ENCODE data around the gene GFOD1.

The GFOD1 gene

DNA sequence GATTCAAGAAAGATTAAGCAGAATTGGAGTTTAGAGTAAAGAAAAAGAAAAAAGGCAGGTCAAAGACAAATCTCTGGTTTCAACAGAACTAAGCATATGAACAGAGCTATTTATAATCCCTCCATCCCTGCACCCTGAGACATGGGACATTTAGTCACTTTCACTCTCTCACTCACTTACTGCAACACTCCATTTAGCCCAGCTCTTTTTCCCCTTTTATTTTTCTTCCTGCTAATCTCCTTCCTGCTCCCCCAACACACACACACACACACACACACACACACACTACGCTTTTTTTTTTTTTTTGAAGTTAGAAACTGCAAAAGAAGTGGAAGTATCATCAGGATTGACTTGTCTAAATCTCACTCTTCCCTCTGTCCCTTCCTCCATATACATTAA lies 113.9 kb downstream of the GFOD1 start:
- DNase-seq (ENCODE audit: low spot score) = no peak

GRCh38 chr6:13372688-13373487 lies 114.5 kb downstream of the GFOD1 start:
- no peak for DNase-seq (ENCODE audit: low spot score)

DNA sequence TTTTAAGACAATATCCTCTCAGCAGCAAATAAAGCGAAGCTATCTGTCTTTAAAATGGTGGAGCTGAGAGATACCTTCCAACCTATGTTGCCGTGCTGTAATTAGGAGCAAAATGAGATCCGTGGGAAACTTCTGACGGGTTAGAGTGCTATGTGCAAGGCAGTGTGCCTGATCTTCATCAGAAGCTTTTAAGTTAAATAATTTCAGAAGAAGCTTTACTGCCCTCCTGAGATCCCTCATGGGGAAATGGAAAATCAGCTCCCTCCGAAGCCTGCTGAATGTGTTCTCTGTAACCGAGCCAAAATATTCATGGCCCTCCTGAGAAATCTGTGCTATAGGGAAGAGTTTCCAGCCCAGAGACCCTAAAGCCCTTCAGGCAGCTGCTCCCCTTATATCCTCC lies 115.3 kb downstream of the GFOD1 start:
- no peak for DNase-seq (ENCODE audit: low spot score)

DNA sequence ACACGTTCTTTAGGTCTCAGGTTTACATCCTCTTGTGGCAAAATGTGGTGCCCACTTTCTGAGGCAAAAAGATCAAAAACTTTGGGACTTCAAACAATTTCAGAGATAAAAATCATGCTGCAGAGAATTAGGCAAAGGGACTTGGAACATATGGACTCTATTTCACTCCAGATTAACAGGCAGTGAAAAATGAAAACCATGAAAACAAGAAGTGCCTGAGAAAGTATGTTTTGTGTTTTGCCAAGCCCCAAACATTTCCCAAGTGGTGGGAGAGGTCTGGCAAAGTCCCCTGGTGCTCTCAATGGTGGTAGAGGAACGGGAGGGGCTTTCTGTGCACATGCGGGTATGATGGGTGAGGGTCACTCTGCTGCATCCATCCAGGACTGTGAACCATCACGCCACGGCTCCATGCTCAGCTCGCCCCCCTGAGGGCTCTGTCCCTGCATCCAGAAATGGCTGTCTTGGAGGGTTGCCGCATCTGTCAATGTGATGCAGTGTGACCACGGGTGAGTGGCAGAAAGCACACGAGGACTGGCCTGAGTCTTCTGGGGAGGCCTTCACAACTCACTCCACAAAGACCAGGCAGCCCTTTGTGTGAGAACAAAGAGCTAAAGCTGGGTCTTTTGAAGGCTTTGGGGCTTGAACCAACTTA lies 115.9 kb downstream of the GFOD1 start:
- DNase-seq (ENCODE audit: low spot score) = no peak

DNA sequence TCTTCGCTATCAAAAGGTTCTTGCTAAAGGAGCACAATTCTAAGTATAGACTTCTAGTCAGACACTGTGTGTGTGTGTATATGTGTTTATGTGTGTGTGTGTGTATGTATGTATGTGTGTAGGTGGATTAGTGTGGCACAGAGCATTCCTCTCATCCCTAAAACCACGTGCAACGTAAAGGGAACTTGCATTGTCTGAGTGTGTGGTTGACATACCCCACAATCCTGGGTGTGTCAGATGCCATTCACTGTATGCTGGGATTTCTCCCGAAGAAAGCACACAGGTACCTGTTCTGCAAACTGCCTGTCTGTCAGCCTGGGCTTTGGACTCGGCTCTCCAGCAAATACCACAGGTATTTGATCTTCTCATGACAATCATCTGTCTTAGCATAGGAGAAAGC lies 116.8 kb downstream of the GFOD1 start:
- no peak for DNase-seq (ENCODE audit: low spot score)

GRCh38 chr6:13369591-13369990 lies 117.8 kb downstream of the GFOD1 start:
- DNase-seq (ENCODE audit: low spot score) = no peak

GRCh38 chr6:13368731-13369115 lies 118.7 kb downstream of the GFOD1 start:
- DNase-seq (ENCODE audit: low spot score) = no peak

DNA sequence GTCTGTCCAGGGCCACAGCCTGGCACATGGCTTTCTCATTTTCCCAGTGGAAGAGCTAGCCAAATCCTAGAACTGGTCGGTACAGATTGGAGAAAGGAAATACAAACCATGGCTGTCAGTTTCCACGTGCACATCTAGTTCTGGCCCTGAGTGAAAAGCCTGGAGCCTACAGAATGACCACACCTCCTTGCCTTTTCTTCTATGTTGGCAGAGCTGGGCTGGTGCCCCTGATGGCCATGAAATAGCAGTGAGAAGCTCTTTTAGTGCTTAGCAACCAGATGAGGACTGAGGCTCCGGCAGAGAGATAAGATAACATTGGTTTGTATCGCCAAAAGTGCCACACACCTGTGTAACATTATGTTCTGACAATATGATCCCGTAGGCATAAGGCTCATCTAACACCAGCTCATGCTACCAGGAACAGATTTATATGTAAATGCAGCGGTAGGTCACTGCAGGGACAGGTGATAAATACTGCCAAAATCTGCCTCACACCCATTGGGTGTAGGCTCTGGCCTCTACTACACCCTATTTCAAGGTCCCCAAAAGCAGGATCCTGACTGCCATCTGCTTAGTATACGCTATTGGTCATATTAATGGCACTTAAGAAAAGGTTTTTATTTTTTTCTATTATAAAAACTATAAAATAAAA lies 119.2 kb downstream of the GFOD1 start:
- no peak for DNase-seq (ENCODE audit: low spot score)

DNA sequence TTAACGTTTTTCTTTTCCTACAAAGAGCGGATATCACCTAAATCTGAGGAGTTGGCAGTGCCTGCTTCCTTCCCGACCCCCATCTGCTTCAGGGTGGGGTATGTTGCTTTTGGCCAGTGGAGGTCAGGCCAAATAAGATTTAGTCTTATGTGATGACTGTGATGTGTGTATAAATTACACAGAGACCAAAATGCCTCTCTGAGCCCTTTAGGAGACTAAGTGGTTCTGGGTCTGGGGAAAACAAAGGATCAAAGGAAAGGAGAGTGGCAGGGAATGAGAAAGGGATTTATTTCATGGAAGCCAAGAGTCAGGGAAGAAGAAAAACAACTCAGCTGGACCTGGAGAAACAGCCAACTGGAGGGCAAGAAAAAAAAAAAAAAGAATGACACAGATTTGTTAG lies 120.0 kb downstream of the GFOD1 start:
- no peak for DNase-seq (ENCODE audit: low spot score)

GRCh38 chr6:13365320-13365719 lies 122.1 kb downstream of the GFOD1 start:
- no peak for DNase-seq (ENCODE audit: low spot score)

DNA sequence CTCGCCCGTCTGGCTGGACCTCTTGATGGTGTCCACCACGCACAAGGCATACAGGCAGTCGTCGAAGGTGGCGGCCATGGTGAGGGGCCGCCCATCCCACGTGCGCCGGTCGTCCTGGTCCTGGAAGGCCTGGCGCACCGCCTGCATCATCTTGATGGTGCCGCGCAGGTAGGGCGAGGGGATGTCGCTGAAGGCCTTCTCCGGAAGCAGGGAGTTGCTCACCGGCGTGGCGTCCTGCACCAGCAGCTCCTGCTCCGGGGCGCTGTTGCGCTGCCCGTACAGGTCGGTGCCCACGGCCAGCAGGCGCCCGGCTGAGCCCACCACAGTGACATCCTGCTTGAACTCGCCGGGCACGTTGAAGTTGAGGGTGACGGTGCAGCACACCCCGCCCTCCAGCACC lies 122.6 kb downstream of the GFOD1 start:
- DNase-seq (ENCODE audit: low spot score) = no peak

DNA sequence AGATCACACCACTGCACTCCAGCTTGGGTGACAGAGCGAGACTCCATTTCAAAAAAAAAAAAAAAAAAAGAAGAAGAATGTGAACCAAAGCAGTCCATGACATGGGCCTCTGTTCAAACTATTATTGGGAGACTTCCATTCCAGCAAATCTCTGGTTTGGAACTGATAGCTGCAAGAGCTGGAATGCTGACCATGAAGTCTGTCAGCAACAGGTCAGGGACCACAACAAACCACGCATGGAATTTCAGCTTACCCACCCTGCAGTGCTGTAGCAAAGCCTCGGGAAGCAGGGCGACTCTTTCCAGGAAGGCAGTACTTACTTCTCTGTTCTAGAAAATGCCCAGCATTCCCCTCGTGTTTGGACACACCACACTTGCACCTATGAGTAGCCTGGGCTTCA lies 125.0 kb downstream of the GFOD1 start:
- DNase-seq (ENCODE audit: low spot score) = no peak

- no peak for DNase-seq (ENCODE audit: low spot score)
These were observed 126.5 kb downstream of the GFOD1 start for GRCh38 chr6:13360671-13361540.

DNA sequence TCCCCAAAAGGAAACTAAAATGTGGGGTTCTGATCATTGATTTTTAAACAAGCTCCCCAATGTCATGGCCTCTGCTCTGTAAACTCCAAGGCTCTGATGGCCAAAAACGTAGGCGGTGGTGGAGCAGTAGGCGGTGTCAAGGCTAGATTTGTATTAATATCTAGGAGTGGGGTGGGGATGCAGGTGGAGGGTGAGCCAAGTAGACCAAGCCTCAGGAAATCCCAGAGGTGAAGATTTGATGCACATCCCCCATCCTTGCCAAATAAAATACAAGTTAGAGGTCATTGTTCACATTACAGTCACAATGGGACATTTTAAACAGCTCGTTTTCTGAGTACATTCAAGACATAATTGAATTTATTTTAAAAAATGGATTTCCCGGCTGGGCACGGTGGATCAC lies 128.1 kb downstream of the GFOD1 start:
- no peak for DNase-seq (ENCODE audit: low spot score)

GRCh38 chr6:13358511-13358910 lies 128.9 kb downstream of the GFOD1 start:
- no peak for DNase-seq (ENCODE audit: low spot score)

DNA sequence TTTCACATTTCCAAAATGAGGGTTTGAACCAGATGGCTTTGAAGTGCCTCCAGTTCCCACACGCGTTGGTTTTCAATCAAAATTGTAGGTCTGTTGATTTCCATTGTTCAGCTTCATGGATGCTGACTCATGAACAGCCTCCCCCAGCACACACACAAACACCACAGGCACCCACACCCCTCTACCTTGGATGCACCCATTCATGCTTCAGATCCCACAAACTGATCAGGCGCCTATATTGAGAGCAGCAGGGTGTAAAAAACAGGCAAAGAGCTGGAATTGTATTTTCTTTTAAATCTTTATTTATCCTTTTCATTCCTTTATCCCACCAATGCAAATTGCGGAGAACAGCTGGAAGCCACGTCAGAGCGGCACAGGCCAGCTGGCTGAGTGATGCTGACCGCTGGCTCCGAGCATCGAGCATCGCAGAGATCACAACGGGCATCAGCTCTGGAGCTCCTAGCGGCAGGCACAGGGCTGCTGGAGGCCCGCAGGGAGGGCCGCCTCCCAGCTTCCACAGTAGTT lies 129.8 kb downstream of the GFOD1 start:
- no peak for DNase-seq (ENCODE audit: low spot score)

DNA sequence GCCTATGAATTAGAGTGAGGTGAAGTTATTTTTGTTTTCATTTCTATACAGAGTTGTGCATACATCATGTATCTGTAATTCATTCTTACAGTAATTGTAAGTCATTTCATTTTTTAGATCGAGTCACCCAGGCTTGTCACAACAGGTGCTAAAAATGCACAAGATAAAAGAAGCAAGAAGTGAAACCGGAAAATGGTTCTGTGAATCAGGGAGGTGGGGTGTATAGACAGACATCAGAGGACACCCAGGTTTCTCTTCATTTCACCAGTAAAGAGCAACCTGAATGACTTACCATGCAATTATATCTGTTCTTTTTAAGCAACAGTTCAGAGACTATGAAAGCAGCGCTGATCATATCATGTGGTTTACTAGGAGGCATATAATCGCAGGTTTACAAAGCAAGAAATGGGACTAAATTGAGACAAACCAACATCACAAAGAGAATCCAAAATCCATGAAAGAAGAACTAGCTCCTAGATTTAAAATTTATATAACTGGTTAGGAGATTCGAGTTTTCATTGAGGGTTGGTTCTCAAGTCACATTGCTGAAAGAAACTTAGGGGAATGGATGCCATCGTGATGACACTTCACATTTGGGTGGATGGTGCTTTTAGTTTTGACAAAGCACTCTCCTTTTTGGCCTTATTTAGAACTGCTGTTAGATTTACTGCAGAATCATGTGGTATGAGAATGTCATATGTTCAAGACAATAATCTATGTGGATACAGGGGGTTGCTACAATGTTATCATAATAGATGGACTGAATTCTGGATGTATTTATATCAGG lies 131.2 kb downstream of the GFOD1 start:
- DNase-seq (ENCODE audit: low spot score) = no peak

GRCh38 chr6:13355043-13355945 lies 132.1 kb downstream of the GFOD1 start:
- DNase-seq (ENCODE audit: low spot score) = no peak

DNA sequence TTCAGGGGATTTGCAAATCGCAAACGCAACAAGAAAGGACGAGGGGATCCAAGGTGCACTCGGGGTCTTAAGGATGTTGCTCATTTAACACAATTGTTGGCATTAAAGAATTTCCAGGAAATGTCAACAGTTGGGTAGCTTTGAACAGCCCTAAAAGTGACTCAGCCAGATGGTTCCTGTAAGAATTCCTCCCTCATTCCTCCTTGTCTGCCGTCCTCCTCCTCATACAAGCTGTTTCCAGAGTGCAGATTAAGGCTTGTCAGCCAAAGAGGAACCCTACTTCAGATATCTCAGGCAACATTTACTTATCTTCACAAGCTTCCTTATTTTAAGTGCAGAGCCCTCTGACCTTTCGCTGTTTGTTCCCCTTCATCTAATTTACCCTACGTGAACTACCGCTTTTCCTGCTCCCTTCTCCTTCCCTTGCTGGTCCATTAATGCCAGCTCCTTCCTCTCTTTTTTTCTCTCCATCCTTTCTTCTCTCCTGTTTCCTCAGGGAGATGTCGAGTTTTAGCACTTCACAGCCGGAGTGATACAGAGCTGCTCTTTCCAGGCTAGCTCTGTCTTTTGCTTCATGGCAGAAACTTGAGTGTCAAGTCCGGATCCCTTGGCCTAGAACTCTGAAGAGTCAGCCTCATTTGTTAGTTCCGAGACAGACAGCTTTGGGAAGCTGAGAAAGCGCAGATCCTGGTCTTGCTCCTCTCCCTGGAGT lies 132.9 kb downstream of the GFOD1 start:
- DNase-seq (ENCODE audit: low spot score) = no peak

DNA sequence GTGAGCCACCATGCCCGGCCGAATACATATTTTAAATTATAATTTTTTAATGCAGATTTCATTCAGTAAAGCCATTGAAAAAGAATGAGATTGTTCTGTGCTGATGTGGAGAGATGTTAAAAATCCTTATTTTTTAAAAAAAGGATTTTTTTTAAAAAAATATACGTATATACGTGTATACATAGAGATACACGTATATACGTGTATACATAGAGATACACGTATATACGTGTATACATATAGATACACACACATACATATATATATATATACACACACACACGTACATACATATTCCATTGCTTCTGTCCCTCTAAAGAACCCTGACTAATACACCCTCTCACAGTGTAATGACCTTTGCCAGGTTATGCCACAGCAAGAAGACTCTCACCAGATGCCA lies 135.2 kb downstream of the GFOD1 start:
- no peak for DNase-seq (ENCODE audit: low spot score)

Data from HuH-7 (cell line).